AG10803 (cell line): ENCODE data around the gene MBP.
A peak's percentile ranks its signal among the peaks of the same experiment; 100 is the strongest.

Experiments used
- DNase-seq: peaks from one replicate; pipeline ENCODE4 v3.0.0; 2010; ENCODE audit warnings: low read depth
- H3K4me3 ChIP-seq: 2 replicates; pipeline ENCODE4 v1.5.1; 2011; ENCODE audit warnings: mild to moderate bottlenecking, low read length, control low read depth
- TF ChIP-seq, protein P1 (sequence below): conservative IDR thresholded peaks from 2 replicates; pipeline ENCODE4 v1.5.1; 2011; ENCODE audit warnings: mild to moderate bottlenecking, low read length, control low read depth, inconsistent platforms

Gene MBP

DNA sequence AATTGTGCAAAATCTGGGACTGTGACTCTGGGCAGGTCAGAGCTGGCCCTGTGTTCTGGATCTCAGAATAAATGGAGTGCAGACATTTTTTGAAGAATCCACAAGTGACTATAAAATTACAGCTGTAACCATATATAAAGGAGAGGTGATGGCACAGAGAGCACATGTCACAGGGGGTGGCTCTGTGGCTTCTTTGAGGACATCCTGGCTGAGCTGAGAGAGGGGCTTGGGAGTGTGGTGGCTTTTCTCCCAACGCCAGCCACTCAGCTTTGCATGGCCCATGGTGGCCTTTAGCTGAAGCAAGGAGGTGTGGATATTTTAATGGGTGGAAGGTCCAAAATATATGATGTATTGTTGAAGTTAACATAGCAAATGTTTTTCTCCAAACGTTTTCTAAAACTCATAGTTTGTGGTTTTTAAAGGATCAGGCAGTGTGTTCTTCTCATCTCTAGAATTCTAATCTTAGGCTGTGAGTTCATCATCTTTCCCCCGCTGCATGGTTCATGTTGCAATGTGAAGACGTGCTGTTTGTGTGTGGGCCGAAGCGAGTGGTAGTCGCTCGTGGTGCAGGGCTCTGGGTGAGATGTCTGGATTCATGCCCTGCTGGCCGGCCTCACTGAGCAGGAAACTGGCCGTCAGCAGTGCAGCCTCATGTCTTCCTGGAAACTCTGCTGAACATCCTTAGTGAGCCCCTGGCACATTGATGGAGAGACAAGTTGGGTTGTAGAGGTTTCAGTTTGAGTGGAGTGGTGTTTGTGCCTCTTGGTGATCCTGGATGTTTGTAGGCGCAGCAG is 200.4 kb downstream of the MBP start:
- peak; percentile 56 for DNase-seq
- H3K4me3 ChIP-seq, result no peak overlapping the region
- TF ChIP-seq, protein P1, sequence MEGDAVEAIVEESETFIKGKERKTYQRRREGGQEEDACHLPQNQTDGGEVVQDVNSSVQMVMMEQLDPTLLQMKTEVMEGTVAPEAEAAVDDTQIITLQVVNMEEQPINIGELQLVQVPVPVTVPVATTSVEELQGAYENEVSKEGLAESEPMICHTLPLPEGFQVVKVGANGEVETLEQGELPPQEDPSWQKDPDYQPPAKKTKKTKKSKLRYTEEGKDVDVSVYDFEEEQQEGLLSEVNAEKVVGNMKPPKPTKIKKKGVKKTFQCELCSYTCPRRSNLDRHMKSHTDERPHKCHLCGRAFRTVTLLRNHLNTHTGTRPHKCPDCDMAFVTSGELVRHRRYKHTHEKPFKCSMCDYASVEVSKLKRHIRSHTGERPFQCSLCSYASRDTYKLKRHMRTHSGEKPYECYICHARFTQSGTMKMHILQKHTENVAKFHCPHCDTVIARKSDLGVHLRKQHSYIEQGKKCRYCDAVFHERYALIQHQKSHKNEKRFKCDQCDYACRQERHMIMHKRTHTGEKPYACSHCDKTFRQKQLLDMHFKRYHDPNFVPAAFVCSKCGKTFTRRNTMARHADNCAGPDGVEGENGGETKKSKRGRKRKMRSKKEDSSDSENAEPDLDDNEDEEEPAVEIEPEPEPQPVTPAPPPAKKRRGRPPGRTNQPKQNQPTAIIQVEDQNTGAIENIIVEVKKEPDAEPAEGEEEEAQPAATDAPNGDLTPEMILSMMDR, result no peak

DNA sequence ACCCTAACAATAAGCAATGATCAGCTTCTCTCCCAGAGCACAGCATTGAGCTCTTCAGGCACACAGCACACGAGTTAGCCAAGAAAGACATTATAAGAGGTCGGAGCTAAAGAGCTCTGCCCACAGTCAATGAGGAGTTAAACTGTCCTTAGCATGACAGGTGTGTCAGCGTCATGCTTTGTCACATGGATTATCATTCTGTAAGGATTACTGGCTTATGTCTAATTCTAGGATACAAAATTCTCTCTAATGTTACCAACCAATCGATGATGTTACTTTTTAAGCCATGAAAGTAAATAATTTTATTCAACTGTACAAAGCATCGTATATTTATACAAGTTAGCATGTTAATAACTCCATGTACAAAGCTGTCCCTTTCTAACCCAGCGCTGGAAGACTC is 201.4 kb downstream of the MBP start:
- DNase-seq, result no peak
- TF ChIP-seq, protein P1, result no peak

More for the DNA sequence above, 201.4 kb downstream of the MBP start:
- H3K4me3 ChIP-seq, result no peak overlapping the region
